NCI-H524 treated with DMSO at 0.1 percent for 48 hours (cell line): ENCODE data around the gene FFAR2.

ENCODE experiments used
- DNase-seq: peaks from one replicate; lab custom pipeline; 2025; lab: John Stamatoyannopoulos, UW

The FFAR2 gene

DNA sequence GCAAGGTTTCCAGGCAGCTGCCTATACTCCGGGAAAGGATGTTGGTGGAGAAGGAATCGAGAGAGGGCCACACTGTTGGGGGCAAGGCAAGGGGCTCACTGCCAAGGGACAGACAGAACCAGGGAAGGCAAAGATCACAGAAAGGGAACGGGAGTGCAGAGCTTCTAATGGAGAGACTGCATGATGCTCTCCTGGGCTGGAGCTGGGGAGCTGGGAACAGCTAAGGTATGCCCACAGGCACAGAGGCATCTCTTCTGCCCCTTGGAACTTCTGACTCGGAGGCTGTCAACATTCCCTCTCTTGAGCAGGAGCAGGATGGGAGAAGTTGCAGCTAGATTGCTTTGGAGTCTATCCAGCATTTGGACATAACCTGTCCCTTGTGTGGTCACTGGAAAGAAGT lies 22.4 kb upstream of the FFAR2 start:
- DNase-seq, result no peak

- DNase-seq, result no peak
Measured at GRCh38 chr19:35427187-35427586, 20.9 kb upstream of the FFAR2 start.

DNA sequence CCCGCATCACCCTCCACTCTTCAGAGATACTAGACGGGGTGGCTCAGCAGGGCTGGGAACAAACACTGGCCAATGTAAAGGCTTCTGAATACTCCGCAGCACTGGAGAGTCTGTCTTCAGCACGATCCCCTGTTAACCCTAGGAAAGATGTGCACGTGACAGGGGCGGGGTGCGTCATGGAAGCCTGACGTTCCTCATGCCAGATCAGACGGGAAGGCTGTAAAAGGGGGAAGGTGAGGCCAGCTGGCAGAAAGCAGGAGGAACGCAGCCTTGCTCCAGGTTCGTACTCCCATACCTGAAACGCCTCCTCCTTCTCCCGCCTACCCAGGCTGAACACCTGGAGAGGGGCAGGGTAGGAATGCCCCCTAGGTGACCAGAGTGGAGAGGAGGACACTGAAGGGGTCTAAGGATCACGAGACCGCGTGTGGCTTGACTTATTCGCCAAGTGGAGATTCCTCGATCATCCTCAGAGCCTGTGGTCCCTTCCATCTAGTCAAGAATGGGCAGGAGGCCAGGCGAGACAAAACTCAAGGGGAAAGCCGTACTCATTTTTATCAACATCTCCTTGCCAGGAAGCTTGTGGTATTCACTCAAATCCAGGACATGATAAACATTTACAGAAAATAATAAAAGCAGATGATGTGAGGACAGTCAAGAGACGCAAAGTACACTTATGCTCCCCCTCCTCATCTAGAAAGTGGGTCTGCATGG lies 18.2 kb upstream of the FFAR2 start:
- no peak for DNase-seq

DNA sequence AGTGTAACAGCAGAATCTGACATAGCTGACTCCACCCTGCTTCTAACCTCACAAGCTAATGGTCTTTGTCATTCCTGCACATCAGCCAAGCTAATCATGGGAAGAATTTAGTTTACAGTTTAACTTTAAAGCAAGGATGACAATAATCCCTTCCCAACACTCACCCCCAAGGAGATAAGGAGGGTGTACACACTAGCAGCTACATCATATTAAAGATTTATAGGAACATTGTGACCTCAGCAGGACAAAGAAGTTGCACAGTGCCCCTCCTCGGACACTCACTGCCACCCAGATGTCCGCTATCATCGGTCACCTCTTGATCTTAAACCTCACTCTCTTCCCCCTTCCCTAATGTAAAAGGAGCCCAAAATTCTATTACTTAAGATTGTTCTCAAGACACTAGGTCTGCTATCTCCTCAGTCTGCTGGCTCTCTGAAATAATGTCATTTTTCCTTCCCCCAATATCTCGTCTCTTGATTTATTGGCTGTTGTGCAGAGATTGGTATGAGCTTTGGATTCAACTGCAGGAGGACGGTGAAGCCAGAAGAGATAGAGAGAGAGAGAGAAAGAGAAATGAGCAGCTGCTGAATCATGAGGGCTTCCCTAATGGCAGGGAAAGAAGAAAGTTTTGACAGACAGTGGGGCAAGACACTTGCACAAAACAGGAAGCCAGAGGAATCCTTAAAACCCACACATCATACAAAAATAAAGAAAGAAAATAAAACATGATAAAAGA lies 17.5 kb upstream of the FFAR2 start:
- DNase-seq, result no peak

GRCh38 chr19:35431145-35431807 lies 16.8 kb upstream of the FFAR2 start:
- DNase-seq, result no peak

- DNase-seq, result no peak
Measured at GRCh38 chr19:35432911-35433310, 15.1 kb upstream of the FFAR2 start.

DNA sequence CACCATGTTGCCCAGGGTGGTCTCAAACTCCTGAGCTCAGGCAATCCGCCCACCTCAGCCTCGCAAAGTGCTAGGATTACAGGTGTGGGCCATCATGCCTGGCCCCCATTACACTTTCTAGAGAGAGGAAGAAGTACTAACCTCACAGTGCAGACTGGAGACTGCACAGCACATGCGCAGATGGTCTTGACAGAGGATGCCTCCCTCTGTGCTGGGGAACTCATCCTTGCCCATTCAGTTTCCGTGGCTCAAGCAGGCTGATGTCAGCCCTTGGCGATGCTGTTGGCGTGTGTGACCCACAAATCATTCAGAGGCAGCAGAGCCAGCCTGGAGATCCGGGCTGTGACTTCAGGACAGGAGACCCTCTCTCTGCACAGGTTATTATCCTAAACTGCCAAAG lies 14.6 kb upstream of the FFAR2 start:
- DNase-seq, result no peak

GRCh38 chr19:35435896-35436295 lies 12.2 kb upstream of the FFAR2 start:
- no peak for DNase-seq

DNA sequence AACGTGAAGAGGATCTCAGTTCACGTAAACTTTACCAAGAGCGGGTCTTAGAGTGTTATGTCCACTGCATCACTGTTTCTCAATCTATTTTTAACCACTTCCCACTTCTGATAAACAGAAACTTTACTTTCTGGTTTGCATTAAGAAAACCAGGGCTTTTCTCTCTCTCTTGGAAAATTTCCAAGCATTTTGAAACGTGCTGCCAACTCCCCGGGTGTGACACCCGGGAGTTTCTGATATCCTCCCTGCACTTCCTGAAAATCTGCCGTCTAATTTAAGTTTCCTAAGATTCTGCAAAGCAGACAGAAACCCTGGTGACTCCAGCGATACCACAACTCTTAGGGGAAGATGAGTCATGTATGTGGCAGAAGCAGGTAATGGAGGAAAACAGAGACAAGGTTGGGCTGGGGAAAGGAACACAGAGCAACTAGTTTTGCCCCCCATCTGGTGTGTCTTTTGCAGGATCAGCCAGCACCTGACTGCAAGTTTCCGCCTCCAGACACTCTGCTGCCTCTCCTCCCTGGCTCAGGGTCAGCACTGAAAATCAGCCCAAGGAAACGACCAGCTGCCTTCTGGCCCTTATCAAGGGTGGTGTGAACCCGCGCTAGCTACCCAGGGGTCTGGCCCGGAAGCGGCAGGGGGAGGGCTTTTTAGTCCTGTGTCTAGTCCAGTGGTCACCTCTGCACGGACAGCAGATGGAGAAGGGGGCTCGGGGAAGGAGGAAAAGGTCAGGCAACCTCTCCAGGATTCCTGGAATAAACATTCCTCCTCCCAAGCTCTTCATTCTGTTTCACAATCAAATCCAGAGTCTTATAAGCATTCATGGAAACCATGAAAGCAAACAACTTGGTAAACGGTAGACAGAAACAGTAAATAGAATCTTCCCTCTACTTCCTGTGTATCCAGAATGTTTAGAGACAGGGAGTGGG lies 11.3 kb upstream of the FFAR2 start:
- no peak for DNase-seq

DNA sequence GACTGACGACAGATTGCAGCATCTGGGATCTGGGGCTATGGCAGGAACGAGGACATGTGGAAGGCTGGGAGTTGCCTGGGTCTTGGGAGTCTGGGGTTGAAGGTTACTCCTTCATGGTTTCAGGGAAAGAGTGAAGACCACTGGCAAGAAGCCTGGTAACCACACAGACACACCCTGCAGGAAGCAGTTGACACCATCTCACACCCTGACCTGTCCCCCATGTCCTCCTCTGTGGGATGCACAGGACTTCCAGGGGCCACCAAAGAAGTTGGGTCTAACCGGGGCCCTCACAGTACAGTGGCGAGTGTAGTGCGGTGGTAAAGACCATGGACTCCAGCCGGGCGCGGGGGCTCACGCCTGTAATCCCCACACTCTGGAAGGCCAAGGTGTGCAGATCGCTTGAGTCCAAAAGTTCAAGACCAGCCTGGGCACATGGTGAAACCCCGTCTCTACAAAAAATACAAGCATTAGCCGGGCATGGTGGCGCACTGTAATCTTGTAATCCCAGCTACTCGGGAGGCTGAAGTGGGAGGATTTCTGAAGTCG lies 10.6 kb upstream of the FFAR2 start:
- DNase-seq, result no peak

DNA sequence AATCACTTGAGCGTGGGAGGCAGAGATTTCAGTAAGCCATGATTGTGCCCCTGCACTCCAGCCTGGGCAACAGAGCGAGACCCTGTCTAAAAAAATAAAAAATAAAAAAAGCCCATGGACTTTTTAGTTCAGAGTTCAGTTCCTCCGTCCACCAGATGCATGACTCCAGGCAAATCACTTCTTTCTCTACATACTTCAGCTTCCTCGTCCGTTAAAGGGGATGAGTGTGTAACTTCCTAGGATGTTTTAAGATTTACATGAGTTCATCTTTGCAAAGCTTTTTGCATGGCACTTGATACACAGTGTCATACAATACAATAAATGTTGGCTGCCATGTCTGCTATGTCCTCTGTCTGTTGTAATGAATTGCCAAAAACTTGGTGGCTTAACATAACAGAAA lies 10.0 kb upstream of the FFAR2 start:
- DNase-seq, result no peak

- no peak for DNase-seq
Measured at GRCh38 chr19:35438527-35438926, 9.5 kb upstream of the FFAR2 start.

GRCh38 chr19:35439921-35440320 lies 8.1 kb upstream of the FFAR2 start:
- no peak for DNase-seq

- no peak for DNase-seq
Measured at GRCh38 chr19:35442091-35442490, 6.0 kb upstream of the FFAR2 start.

DNA sequence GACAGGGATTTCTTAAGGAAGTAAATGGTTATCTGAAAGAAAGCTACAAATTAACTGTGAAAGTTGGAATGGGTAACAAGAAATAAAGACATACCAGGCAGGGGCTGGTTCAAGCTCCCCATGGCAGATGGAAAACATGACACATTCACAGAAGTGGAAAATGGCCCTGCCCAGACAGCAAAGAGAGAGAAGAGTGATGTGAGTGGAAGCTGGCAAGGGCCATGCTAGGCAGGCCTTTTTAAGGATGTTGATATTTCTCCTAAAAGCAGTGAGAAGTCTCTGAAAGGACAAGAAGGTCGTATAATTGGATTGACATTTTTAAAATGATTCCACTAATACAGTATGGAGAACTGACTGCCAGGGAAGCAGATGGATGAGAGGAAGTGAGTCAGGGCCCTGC lies 3.3 kb upstream of the FFAR2 start:
- DNase-seq, result no peak

- no peak for DNase-seq
Measured at GRCh38 chr19:35445826-35446593, 2.0 kb upstream of the FFAR2 start.

DNA sequence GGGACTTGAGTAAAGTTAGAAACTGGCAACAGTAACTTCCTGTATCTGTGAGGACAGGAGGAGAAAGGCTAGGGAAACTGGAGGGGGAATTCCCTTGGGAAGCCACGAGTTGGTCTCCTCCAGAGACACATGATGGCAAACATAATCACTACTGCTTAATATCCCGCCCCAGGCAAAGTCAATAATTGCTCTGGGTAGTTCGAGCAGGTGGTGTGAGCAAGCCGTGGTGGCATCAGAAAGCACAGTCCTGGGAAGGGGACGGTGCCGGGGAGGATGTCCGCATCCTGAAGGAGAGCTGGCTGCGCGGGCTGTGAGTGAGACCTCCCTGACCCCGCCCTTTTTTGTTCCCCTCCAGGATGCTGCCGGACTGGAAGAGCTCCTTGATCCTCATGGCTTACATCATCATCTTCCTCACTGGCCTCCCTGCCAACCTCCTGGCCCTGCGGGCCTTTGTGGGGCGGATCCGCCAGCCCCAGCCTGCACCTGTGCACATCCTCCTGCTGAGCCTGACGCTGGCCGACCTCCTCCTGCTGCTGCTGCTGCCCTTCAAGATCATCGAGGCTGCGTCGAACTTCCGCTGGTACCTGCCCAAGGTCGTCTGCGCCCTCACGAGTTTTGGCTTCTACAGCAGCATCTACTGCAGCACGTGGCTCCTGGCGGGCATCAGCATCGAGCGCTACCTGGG lies 1.4 kb downstream of the FFAR2 start:
- DNase-seq, result no peak

GRCh38 chr19:35451338-35452096 lies 3.5 kb downstream of the FFAR2 start:
- no peak for DNase-seq

DNA sequence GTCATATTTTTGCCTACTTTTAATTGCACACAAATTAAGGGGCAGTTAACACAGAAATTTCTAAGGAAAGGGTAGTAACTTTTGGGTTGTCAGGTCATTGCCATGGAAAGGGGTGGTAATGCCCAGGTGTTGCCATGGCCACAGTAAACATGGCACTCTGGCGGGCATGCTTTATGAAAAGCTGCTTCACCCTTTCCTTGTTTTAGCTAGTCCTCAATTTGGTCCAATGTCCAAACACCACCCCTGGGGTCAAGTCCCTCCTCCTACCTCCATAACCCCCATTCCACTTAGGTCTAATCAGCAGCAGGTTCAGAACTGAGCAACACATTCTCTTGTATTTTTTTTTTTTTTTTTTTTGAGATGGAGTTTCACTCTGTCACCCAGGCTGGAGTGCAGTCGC lies 6.6 kb downstream of the FFAR2 start:
- no peak for DNase-seq
